Measurements from ENCODE around the gene HSPB2. TPM values are rescaled to one million over a fixed set of nuclear protein-coding genes. Genes with fewer than 3 reads are reported as not detected.

HSPB2 gene
- total and polyA plus RNA-seq, 2 of the 8 experiments (the other 6 are each of a cell fraction or from before 2014, with no cell fraction given), result 0.32 to 0.86 TPM

GRCh38 chr11:111886032-111886431, 26.5 kb upstream of the HSPB2 start (continued):
- TF ChIP-seq FOSL1 (IDR thresholded peaks at IDR 0.05; ENCODE audit: insufficient read depth, low read depth, low read length), result no peak
- TF ChIP-seq HDAC6 (IDR thresholded peaks at IDR 0.05; ENCODE audit: low read depth, low read length), result no peak
